ENCODE results near the gene RELN.

RELN gene

DNA sequence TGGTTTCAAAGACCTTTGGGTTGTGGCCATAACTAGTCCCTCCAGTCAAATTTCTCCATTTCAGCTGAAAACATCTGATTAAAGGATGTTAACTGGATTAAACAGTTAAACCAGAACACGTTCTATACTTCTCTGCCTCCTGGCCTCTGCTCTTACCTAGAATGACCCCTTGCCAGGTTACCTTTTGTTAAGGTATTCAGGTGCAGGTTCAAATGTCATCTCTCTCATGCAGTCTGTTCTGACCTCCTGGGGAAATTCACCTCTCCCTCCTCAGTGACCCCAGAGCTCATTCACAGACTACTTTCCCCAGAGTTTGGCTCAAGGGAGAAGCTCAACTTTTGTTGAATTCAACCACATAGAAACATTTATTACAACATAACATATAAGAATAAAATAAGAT is 67.8 kb downstream of the RELN start:
- H3K9me2 ChIP-seq (replicated peaks; ENCODE audit: low read depth, low read length) = no peaks in the 10 kb centered on the region
- TF ChIP-seq CTCF (conservative IDR thresholded peaks at IDR 0.05; ENCODE audit: low read length) (no peak), EZH2phosphoT487 (IDR thresholded peaks at IDR 0.05; ENCODE audit: borderline replicate concordance) (no peak)
- no peaks in the 10 kb centered on the region for H4K20me1 ChIP-seq (ENCODE audit: insufficient read depth, low read length, poor library complexity, severe bottlenecking)
- H3K79me2 ChIP-seq (ENCODE audit: insufficient read depth, low read length) = no peaks in the 10 kb centered on the region
- H3K4me3 ChIP-seq (ENCODE audit: low read length, poor library complexity, severe bottlenecking) = no peak overlapping the region
- H3K4me1 ChIP-seq (ENCODE audit: insufficient read depth, low read length, poor library complexity, severe bottlenecking) = no peaks in the 10 kb centered on the region
- no peak overlapping the region for H3K9ac ChIP-seq (ENCODE audit: low read depth, low read length, poor library complexity, severe bottlenecking)
- H3K36me3 ChIP-seq (ENCODE audit: insufficient read depth, low read length) = no peaks in the 10 kb centered on the region
- H3K27me3 ChIP-seq (ENCODE audit: insufficient read depth, low read length, poor library complexity, severe bottlenecking) = no peaks in the 10 kb centered on the region
- H3F3A ChIP-seq (ENCODE audit: low read depth) = no peaks in the 10 kb centered on the region
- no peak overlapping the region for H2AFZ ChIP-seq (ENCODE audit: low read length)
- no peak overlapping the region for H3K4me2 ChIP-seq (ENCODE audit: low read depth, low read length, poor library complexity, severe bottlenecking)
- no peaks in the 10 kb centered on the region for H3K9me3 ChIP-seq (ENCODE audit: insufficient read depth, low read depth, low read length)

DNA sequence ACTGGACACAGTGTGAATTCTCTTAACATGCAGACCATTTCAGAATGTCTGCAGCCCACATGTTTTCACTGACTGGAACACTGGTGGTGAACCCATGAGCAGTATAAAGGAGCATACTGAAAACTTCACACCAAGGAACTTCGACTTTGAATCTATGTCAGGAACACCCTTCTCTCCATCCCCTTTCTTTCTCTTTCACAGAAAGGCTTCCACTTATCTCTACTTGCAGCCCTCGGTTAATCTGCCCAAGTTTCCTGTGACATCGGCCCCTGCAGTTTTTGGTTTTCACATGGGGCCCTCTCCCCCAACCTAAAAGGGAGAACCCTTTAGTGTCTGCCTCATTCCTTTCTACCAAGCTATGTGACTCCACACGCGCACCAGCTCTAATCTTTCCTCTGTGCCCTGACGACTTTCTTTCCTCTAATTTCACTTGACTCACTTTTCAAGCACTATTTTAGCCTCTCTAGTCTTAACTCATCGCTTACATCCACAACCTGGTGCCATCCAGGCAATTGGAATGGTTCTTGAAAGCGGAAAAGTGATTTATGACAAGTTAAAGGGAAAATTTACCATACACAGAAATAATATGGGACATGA is 70.1 kb downstream of the RELN start:
- Histone ChIP-seq H3F3A (ENCODE audit: low read depth) (no peaks in the 10 kb centered on the region), H4K20me1 (ENCODE audit: insufficient read depth, low read length, poor library complexity, severe bottlenecking) (no peaks in the 10 kb centered on the region), H2AFZ (ENCODE audit: low read length) (no peak overlapping the region), H3K9me3 (ENCODE audit: insufficient read depth, low read depth, low read length) (no peaks in the 10 kb centered on the region), H3K4me1 (ENCODE audit: insufficient read depth, low read length, poor library complexity, severe bottlenecking) (no peaks in the 10 kb centered on the region), H3K4me2 (ENCODE audit: low read depth, low read length, poor library complexity, severe bottlenecking) (peak overlapping the region; percentile 43), H3K27me3 (ENCODE audit: insufficient read depth, low read length, poor library complexity, severe bottlenecking) (no peaks in the 10 kb centered on the region), H3K9ac (ENCODE audit: low read depth, low read length, poor library complexity, severe bottlenecking) (no peak overlapping the region), H3K36me3 (ENCODE audit: insufficient read depth, low read length) (no peaks in the 10 kb centered on the region), H3K9me2 (replicated peaks; ENCODE audit: low read depth, low read length) (no peaks in the 10 kb centered on the region), H3K79me2 (ENCODE audit: insufficient read depth, low read length) (no peaks in the 10 kb centered on the region), H3K4me3 (ENCODE audit: low read length, poor library complexity, severe bottlenecking) (no peak overlapping the region)
- TF ChIP-seq CTCF (conservative IDR thresholded peaks at IDR 0.05; ENCODE audit: low read length) (no peak), EZH2phosphoT487 (IDR thresholded peaks at IDR 0.05; ENCODE audit: borderline replicate concordance) (no peak)

GRCh38 chr7:103918631-103919271 is 70.7 kb downstream of the RELN start:
- Histone ChIP-seq H3K4me2 (ENCODE audit: low read depth, low read length, poor library complexity, severe bottlenecking) (no peak overlapping the region), H3K4me1 (ENCODE audit: insufficient read depth, low read length, poor library complexity, severe bottlenecking) (no peaks in the 10 kb centered on the region), H3K79me2 (ENCODE audit: insufficient read depth, low read length) (no peaks in the 10 kb centered on the region), H3K9ac (ENCODE audit: low read depth, low read length, poor library complexity, severe bottlenecking) (no peak overlapping the region), H4K20me1 (ENCODE audit: insufficient read depth, low read length, poor library complexity, severe bottlenecking) (no peaks in the 10 kb centered on the region), H3K9me3 (ENCODE audit: insufficient read depth, low read depth, low read length) (no peaks in the 10 kb centered on the region), H3K9me2 (replicated peaks; ENCODE audit: low read depth, low read length) (no peaks in the 10 kb centered on the region), H3K4me3 (ENCODE audit: low read length, poor library complexity, severe bottlenecking) (no peak overlapping the region), H3K27me3 (ENCODE audit: insufficient read depth, low read length, poor library complexity, severe bottlenecking) (no peaks in the 10 kb centered on the region), H2AFZ (ENCODE audit: low read length) (no peak overlapping the region), H3K36me3 (ENCODE audit: insufficient read depth, low read length) (no peaks in the 10 kb centered on the region), H3F3A (ENCODE audit: low read depth) (no peaks in the 10 kb centered on the region)
- TF ChIP-seq EZH2phosphoT487 (IDR thresholded peaks at IDR 0.05; ENCODE audit: borderline replicate concordance) = no peak
- no peak for TF ChIP-seq CTCF (conservative IDR thresholded peaks at IDR 0.05; ENCODE audit: low read length)
